PC-9 (cell line): Measurements from ENCODE around the gene INPP5A.

Experiments
- CTCF ChIP-seq: fragments of 200-600 bp; sonication (generic); conservative IDR thresholded peaks from 2 replicates; pipeline ENCODE4 v1.6.1; 2017; ENCODE audit warnings: mixed run types, antibody characterized with exemption, mild to moderate bottlenecking, moderate library complexity
- EZH2 ChIP-seq: fragments of 200-600 bp; sonication (generic); IDR thresholded peaks from 2 replicates; pipeline ENCODE4 v1.8.0; 2017; ENCODE audit warnings: antibody characterized with exemption, low read depth

DNA sequence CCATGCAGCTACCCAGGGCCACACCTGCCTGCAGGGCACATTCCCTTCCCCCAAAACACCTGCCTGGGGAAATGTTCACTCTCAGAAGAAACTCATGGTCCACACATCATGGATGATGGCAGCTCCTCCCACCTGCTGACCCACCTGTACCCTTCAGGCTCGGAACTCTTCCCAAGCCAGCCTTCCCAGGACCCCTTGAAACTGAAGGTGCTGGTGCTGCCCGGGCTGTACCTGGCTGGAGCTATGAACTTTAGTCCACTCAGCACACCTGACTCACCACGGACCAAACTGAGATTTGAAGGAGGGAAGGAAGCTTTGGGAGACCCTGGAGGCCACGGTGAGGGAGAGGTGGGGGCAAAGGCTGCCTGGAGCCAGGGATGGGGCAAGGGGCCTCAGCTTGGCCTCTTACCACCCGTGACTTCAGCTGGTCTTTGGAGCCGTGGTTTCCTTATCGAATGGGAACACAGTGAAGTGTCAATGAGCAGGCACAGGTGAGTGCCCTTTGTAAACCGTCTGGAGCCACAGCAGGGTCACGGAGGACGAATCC lies 30.1 kb upstream of the INPP5A start:
- TF ChIP-seq CTCF (no peak), EZH2 (no peak)
